Right cardiac atrium (tissue), 5 donors: ENCODE data around the gene MON2. TPM values are rescaled to one million over a fixed set of nuclear protein-coding genes. Genes with fewer than 3 reads are reported as not detected.

Experiments used
- ATAC-seq, 2 donors: fragments of 200-7000 bp; cut with Tn5 transposase; one replicate each; pipeline versions ENCODE4 v1.8.0 to v1.9.1; 2020; ENCODE audit warnings: moderate library complexity in 2 of 2, mild to moderate bottlenecking in 1 of 2
- DNase-seq, 3 donors: peaks; one replicate each; pipeline ENCODE4 v3.0.0-alpha.2; 2020
- H3K27ac ChIP-seq: one replicate; pipeline ENCODE4 v1.5.1; 2013; ENCODE audit warnings: mild to moderate bottlenecking, low read length, control low read depth, moderate library complexity
- H3K27me3 ChIP-seq: one replicate; pipeline ENCODE4 v1.6.1; 2013; ENCODE audit not compliant: control insufficient read depth, insufficient read depth
- H3K4me1 ChIP-seq: one replicate; pipeline ENCODE4 v1.6.1; 2013; ENCODE audit warnings: low read length; ENCODE audit not compliant: control insufficient read depth, insufficient read depth
- H3K4me3 ChIP-seq: one replicate; pipeline ENCODE4 v1.5.1; 2013; ENCODE audit warnings: low read length, control low read depth
- H3K9me3 ChIP-seq: one replicate; pipeline ENCODE4 v1.6.1; 2013; ENCODE audit warnings: low read length; ENCODE audit not compliant: control insufficient read depth
- WGBS: extraction: QIAGEN DNeasy Blood & Tissue Kit; methylation state at CpG from one replicate; pipeline ENCODE4 v1.1.7; 2013; 5-methylcytosine and 5-hydroxymethylcytosine counted together
- intact Hi-C, 4 donors: fragments of 100-400 bp; cut with DNase I; formaldehyde crosslinking; loops; one replicate each; pipeline versions ENCODE4 v1.11.0 to v1.14.0; 2022 to 2023
- long read RNA-seq, 4 donors: library from polyadenylated mRNA; unstranded; transcript quantifications; one replicate each; pipeline ENCODE4 v2.0.0, GENCODE V29; 2020 to 2021
- polyA plus RNA-seq: library from polyadenylated mRNA; stranded (reverse); fragments of 200-250 nt; gene quantifications from one replicate; pipeline ENCODE4 v1.2.3, GENCODE V29; 2013
- total RNA-seq, 4 donors: library from RNA; stranded (reverse); fragmentation: NEBNext Ultra II Directional; extraction: Animal tissue kit (Norgen Biotek cat#: 25700); gene quantifications; one replicate each; pipeline ENCODE4 v1.2.1, GENCODE V29; 2021
- donor health status: healthy with polysubstance abuse.
- donor health status: DM: no; HTN: yes; CAD: no.
- donor health status: DM: no; HTN: no; CAD: no.
- donor health status: DM: no; HTN: yes; CAD: no; lungs with severe emphysema.
- donor health status: DM: yes; HTN: yes; CAD: no.

MON2 gene, protein sequence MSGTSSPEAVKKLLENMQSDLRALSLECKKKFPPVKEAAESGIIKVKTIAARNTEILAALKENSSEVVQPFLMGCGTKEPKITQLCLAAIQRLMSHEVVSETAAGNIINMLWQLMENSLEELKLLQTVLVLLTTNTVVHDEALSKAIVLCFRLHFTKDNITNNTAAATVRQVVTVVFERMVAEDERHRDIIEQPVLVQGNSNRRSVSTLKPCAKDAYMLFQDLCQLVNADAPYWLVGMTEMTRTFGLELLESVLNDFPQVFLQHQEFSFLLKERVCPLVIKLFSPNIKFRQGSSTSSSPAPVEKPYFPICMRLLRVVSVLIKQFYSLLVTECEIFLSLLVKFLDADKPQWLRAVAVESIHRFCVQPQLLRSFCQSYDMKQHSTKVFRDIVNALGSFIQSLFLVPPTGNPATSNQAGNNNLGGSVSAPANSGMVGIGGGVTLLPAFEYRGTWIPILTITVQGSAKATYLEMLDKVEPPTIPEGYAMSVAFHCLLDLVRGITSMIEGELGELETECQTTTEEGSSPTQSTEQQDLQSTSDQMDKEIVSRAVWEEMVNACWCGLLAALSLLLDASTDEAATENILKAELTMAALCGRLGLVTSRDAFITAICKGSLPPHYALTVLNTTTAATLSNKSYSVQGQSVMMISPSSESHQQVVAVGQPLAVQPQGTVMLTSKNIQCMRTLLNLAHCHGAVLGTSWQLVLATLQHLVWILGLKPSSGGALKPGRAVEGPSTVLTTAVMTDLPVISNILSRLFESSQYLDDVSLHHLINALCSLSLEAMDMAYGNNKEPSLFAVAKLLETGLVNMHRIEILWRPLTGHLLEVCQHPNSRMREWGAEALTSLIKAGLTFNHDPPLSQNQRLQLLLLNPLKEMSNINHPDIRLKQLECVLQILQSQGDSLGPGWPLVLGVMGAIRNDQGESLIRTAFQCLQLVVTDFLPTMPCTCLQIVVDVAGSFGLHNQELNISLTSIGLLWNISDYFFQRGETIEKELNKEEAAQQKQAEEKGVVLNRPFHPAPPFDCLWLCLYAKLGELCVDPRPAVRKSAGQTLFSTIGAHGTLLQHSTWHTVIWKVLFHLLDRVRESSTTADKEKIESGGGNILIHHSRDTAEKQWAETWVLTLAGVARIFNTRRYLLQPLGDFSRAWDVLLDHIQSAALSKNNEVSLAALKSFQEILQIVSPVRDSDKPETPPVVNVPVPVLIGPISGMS (N-terminal part only)
- total RNA-seq (10 to 100 TPM; 23.4 to 29.0 (median 25.7) TPM), polyA plus RNA-seq (9.1 TPM)
- long read RNA-seq, donor 1, partial matches to known transcripts: 8 of 16 reads
- long read RNA-seq, donor 1, other reads (novel, unspliced or antisense): 6 of 16 reads
- long read RNA-seq, donor 2, full-length matches to known transcripts: 4 of 5 reads
- long read RNA-seq, donor 2, partial matches to known transcripts: 0 of 5 reads
- long read RNA-seq, donor 2, other reads (novel, unspliced or antisense): 1 of 5 reads
- long read RNA-seq, donor 3, full-length matches to known transcripts: 6 of 41 reads
- long read RNA-seq, donor 3, partial matches to known transcripts: 23 of 41 reads
- long read RNA-seq, donor 3, other reads (novel, unspliced or antisense): 12 of 41 reads
- long read RNA-seq, donor 4, full-length matches to known transcripts: 4 of 12 reads
- long read RNA-seq, donor 4, partial matches to known transcripts: 4 of 12 reads
- long read RNA-seq, donor 4, other reads (novel, unspliced or antisense): 4 of 12 reads

GRCh38 chr12:62466594-62467491 is at the start of gene MON2:
Gene MON2, plus strand, starts transcription at chr12:62466826. Its CDS starts 382 bp downstream, at chr12:62467208.
- Histone ChIP-seq H3K4me1 (no peaks in the 10 kb centered on the region), H3K27ac (peak within 1 kb of the TSS; percentile 71), H3K9me3 (no peaks in the 10 kb centered on the region), H3K4me3 (peak within 1 kb of the TSS; percentile 74), H3K27me3 (no peaks in the 10 kb centered on the region)
- ATAC-seq: peak; percentile 100
- WGBS: under 1% methylated on average over 62 of the region's 62 CpGs
- intact Hi-C loops: no loop called here
- peak; percentile 93 to 97 (median 96) for DNase-seq

DNA sequence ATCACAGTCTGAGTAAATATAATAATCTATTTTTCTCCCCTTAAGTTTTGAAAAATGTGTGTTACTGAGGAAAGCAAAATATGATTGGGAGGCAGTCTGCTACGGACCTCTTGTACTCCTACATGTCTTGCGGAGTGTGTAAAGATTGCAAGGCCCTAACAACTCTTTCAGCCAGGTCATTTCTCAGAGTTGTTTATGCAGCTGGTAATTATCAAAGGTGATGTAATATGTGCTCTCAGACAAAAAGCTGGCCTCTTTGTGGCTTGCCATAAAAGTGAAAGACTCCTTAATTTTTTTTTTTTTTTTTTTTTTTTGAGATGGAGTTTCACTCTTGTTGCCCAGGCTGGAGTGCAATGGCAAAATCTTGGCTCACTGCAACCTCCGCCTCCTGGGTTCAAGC is 40.5 kb upstream of the MON2 start:
- H3K4me1 ChIP-seq: no peaks in the 10 kb centered on the region
- ATAC-seq (no peak), DNase-seq (no peak)
- H3K4me3 ChIP-seq: no peak overlapping the region
- H3K27ac ChIP-seq: no peak overlapping the region
- no peaks in the 10 kb centered on the region for H3K9me3 ChIP-seq
- peaks cover 2% of the 10 kb centered on the region for H3K27me3 ChIP-seq
- WGBS: 79% methylated on average over 3 of the region's 3 CpGs
- intact Hi-C loops: no loop called here

DNA sequence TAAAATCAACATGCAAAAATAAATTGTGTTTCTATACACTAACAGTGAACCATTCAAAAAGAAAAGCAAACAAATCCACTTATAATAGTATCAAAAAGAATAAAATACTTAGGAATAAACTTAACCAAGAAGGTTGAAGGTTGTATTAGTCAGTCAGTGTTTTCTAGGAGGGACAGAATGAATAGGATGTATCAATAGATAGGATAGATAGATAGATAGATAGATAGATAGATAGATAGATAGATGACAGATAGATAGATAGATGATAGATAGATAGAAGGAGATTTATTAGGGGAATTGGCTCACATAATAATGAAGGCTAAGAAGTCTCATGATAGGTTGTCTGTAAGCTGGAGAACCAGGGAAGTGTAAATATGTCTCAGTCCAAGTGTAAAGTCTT is 37.2 kb upstream of the MON2 start:
- Histone ChIP-seq H3K9me3 (no peaks in the 10 kb centered on the region), H3K4me1 (no peaks in the 10 kb centered on the region), H3K27me3 (peaks cover 2% of the 10 kb centered on the region), H3K27ac (no peak overlapping the region), H3K4me3 (no peak overlapping the region)
- ATAC-seq (no peak), DNase-seq (no peak)
- intact Hi-C loops: no loop called here

- intact Hi-C loops: loop anchor here in 2 of 4 donors (5.0 to 10.0 kb wide), 3 partner anchors 140 to 370 kb away; no protein-coding TSS in a partner anchor
- Histone ChIP-seq H3K27me3 (peaks cover 2% of the 10 kb centered on the region), H3K4me3 (peak overlapping the region; percentile 41), H3K9me3 (no peaks in the 10 kb centered on the region), H3K4me1 (no peaks in the 10 kb centered on the region), H3K27ac (no peak overlapping the region)
- ATAC-seq (peak; percentile 33 to 42), DNase-seq (peak in 1 of 3 donors; percentile 26)
- WGBS: 36% methylated on average over 16 of the region's 16 CpGs
These were observed 31.9 kb upstream of the MON2 start for GRCh38 chr12:62434494-62435302.

DNA sequence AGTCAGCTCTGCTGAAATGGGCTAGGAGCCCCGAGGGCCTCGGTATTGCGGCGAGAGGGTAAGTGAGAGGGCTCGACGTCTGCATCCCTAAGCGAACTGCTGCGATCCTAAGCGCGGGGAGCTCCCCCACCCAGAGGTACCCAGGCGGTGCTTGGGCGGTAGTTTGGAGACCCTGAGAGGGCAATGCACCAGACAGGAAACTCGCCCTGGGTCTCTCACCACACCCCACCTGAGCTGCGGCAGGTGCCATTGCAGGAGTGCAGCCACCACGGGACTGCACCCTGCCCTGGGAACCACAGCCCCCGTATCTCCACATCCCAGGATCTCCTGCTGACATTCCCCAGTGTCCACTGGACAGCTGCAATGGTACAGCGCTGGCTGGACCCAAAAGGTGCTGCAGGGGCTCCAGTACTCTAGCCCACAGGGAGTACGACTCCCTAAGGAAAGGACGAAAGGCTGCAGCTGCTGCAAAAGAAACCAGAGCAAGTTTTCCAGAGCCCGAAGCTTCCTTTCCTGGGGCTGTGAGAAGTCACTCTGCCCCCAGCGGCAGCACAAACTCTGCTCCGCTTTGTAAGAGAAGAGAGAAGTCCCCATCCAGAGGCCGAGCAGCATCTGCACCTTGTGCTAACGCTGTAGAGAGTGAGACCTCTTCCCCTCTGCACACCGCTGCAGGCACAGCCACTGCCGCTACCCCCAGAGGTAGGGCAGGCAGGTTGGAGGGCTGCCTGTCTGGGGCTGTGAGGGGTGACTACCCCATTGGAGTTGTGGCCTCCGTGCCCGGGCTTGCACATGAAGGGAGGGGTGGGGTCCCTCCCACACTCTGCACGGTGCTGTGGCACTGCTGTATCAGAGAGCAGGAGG is 31.1 kb upstream of the MON2 start:
- intact Hi-C loops: loop anchor here in 2 of 4 donors (5.0 to 10.0 kb wide), 3 partner anchors 139 to 369 kb away; no protein-coding TSS in a partner anchor
- no peaks in the 10 kb centered on the region for H3K9me3 ChIP-seq
- ATAC-seq (peak; percentile 76 to 89), DNase-seq (peak; percentile 42 to 72 (median 66))
- H3K27me3 ChIP-seq: no peaks in the 10 kb centered on the region
- H3K27ac ChIP-seq: no peak overlapping the region
- H3K4me3 ChIP-seq: peak overlapping the region; percentile 41
- 2% methylated on average over 29 of the region's 29 CpGs for WGBS
- H3K4me1 ChIP-seq: no peaks in the 10 kb centered on the region

- peak in 1 of 3 donors; percentile 38 for DNase-seq
- 63% methylated on average over 12 of the region's 12 CpGs for WGBS
- intact Hi-C loops: loop anchor here in 2 of 4 donors (5.0 to 10.0 kb wide), 3 partner anchors 139 to 369 kb away; no protein-coding TSS in a partner anchor
- no peak overlapping the region for H3K4me3 ChIP-seq
- H3K27me3 ChIP-seq: no peaks in the 10 kb centered on the region
- ATAC-seq: no peak
- no peak overlapping the region for H3K27ac ChIP-seq
- H3K4me1 ChIP-seq: no peaks in the 10 kb centered on the region
- H3K9me3 ChIP-seq: no peaks in the 10 kb centered on the region
These were observed 30.5 kb upstream of the MON2 start for GRCh38 chr12:62436164-62436503.

- DNase-seq (peak in 1 of 3 donors; percentile 44), ATAC-seq (no peak)
- H3K27ac ChIP-seq: no peak overlapping the region
- no peaks in the 10 kb centered on the region for H3K4me1 ChIP-seq
- WGBS: 10% methylated on average over 6 of the region's 6 CpGs
- H3K27me3 ChIP-seq: no peaks in the 10 kb centered on the region
- no peaks in the 10 kb centered on the region for H3K9me3 ChIP-seq
- H3K4me3 ChIP-seq: no peak overlapping the region
- intact Hi-C loops: loop anchor here in 3 of 4 donors (2.0 to 10.0 kb wide), 4 partner anchors 137 to 367 kb away; no protein-coding TSS in a partner anchor
These were observed 28.4 kb upstream of the MON2 start for GRCh38 chr12:62438098-62438692.
